Trophoblast cell (in vitro differentiated cells and primary cell): ENCODE results near the gene INPP4A.

Experiments used
- DNase-seq, 2 donors: peaks; one replicate each; pipeline ENCODE4 v3.0.0-alpha.2; 2016
- H2AFZ ChIP-seq: 2 replicates; pipeline ENCODE4 v1.6.1; 2013; ENCODE audit warnings: low read length, moderate library complexity, mild to moderate bottlenecking; ENCODE audit not compliant: insufficient read depth, poor library complexity
- H2AK5ac ChIP-seq: 2 replicates; pipeline ENCODE4 v1.6.1; 2013; ENCODE audit warnings: mild to moderate bottlenecking, low read length
- H2BK120ac ChIP-seq: 2 replicates; pipeline ENCODE4 v1.6.1; 2013; ENCODE audit warnings: low read length, mild to moderate bottlenecking, moderate library complexity; ENCODE audit not compliant: insufficient read depth, poor library complexity
- H2BK12ac ChIP-seq: 2 replicates; pipeline ENCODE4 v1.6.1; 2013; ENCODE audit warnings: mild to moderate bottlenecking, low read length, moderate library complexity
- H2BK5ac ChIP-seq: 2 replicates; pipeline ENCODE4 v1.6.1; 2013; ENCODE audit warnings: low read length, low read depth, moderate library complexity, mild to moderate bottlenecking; ENCODE audit not compliant: poor library complexity
- H3K14ac ChIP-seq: 2 replicates; pipeline ENCODE4 v1.6.1; 2013; ENCODE audit warnings: mild to moderate bottlenecking, low read length
- H3K18ac ChIP-seq: 2 replicates; pipeline ENCODE4 v1.6.1; 2013; ENCODE audit warnings: mild to moderate bottlenecking, low read length
- H3K23ac ChIP-seq: 2 replicates; pipeline ENCODE4 v1.6.1; 2013; ENCODE audit warnings: low read length
- H3K27ac ChIP-seq: 2 replicates; pipeline ENCODE4 v1.5.1; 2013; ENCODE audit warnings: low read depth, mild to moderate bottlenecking, inconsistent platforms, low read length, moderate library complexity
- H3K27me3 ChIP-seq: 2 replicates; pipeline ENCODE4 v1.6.1; 2013; ENCODE audit warnings: inconsistent platforms, mild to moderate bottlenecking, low read length, moderate library complexity; ENCODE audit not compliant: insufficient read depth
- H3K36me3 ChIP-seq, 2 experiments: 1 replicate in 1 of 2; 2 replicates in 1 of 2; pipeline ENCODE4 v1.6.1; 2013; ENCODE audit warnings: low read length in 2 of 2, mild to moderate bottlenecking in 2 of 2, moderate library complexity in 1 of 2; ENCODE audit not compliant: insufficient read depth in 2 of 2, control insufficient read depth in 1 of 2
- H3K4ac ChIP-seq: 2 replicates; pipeline ENCODE4 v1.6.1; 2013; ENCODE audit warnings: low read depth, mild to moderate bottlenecking, low read length, moderate library complexity
- H3K4me1 ChIP-seq, 2 experiments: 1 replicate in 1 of 2; 2 replicates in 1 of 2; pipeline ENCODE4 v1.6.1; 2013; ENCODE audit warnings: low read length in 2 of 2, mild to moderate bottlenecking in 2 of 2, moderate library complexity in 1 of 2; ENCODE audit not compliant: insufficient read depth in 2 of 2, control insufficient read depth in 1 of 2
- H3K4me2 ChIP-seq: 2 replicates; pipeline ENCODE4 v1.6.1; 2013; ENCODE audit warnings: inconsistent platforms, mild to moderate bottlenecking, low read length, moderate library complexity
- H3K4me3 ChIP-seq: 2 replicates; pipeline ENCODE4 v1.5.1; 2013; ENCODE audit warnings: mild to moderate bottlenecking, low read depth, low read length, inconsistent platforms
- H3K79me1 ChIP-seq: one replicate; pipeline ENCODE4 v1.6.1; 2013; ENCODE audit warnings: low read length
- H3K79me2 ChIP-seq: 2 replicates; pipeline ENCODE4 v1.6.1; 2013; ENCODE audit warnings: low read length, mild to moderate bottlenecking; ENCODE audit not compliant: control insufficient read depth, insufficient read depth, poor library complexity
- H3K9ac ChIP-seq: 2 replicates; pipeline ENCODE4 v1.6.1; 2013; ENCODE audit warnings: mild to moderate bottlenecking, low read length
- H3K9me3 ChIP-seq: 2 replicates; pipeline ENCODE4 v1.6.1; 2013; ENCODE audit warnings: low read depth, mild to moderate bottlenecking, control low read depth, inconsistent platforms, low read length; ENCODE audit not compliant: insufficient read depth
- H4K12ac ChIP-seq: 2 replicates; pipeline ENCODE4 v1.6.1; 2013; ENCODE audit warnings: low read depth, mild to moderate bottlenecking, low read length, moderate library complexity
- H4K8ac ChIP-seq: 2 replicates; pipeline ENCODE4 v1.6.1; 2013; ENCODE audit warnings: low read depth, mild to moderate bottlenecking, low read length, moderate library complexity
- H4K91ac ChIP-seq: one replicate; pipeline ENCODE4 v1.6.1; 2013; ENCODE audit warnings: low read depth, mild to moderate bottlenecking, low read length, moderate library complexity
- WGBS: extraction: QIAGEN DNeasy Blood & Tissue Kit; methylation state at CpG from one replicate; pipeline ENCODE4 v1.1.7; 2013; ENCODE audit warnings: missing lambda C conversion rate; ENCODE audit not compliant: insufficient read length, insufficient coverage; ENCODE audit errors: extremely low coverage; 5-methylcytosine and 5-hydroxymethylcytosine counted together

The INPP4A gene

DNA sequence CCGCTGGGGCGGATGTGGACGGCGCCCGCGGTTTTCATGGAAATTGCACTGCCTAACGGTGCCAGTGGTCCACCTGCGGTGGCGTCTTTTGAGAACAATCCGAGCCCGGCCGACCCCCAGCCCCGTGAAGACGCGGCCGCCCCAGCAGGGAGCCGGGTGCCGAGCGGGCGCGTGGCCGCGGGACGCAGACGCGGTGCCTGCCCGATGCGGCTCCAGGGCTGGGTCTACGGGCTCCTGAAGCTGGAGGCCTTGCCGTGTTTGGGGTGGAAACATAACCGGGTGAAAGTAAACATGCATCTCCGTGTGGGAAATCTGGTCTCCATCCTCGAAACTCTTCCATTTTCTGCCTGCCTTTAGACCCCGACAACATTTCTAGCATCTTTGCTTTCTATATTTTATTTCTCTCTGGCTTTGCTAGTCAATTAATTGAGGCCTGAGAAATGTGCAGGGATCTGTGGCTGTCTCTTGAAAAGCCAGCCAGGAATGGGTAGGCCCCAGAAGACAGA, 572 bp downstream of the INPP4A start:
- peaks cover 7% of the 10 kb centered on the region for H3K79me1 ChIP-seq
- peak overlapping the region; percentile 85 for H3K4me3 ChIP-seq
- peak overlapping the region; percentile 66 for H3K18ac ChIP-seq
- peak in 1 of 2 donors; percentile 39 for DNase-seq
- H3K79me2 ChIP-seq: peaks cover 11% of the 10 kb centered on the region
- no peak overlapping the region for H2BK5ac ChIP-seq
- peak overlapping the region; percentile 71 for H4K91ac ChIP-seq
- peak overlapping the region; percentile 84 for H3K9ac ChIP-seq
- H4K12ac ChIP-seq: peak overlapping the region; percentile 70
- no peaks in the 10 kb centered on the region for H3K36me3 ChIP-seq
- H3K9me3 ChIP-seq: no peaks in the 10 kb centered on the region
- peak overlapping the region; percentile 87 for H3K14ac ChIP-seq
- H3K27me3 ChIP-seq: no peaks in the 10 kb centered on the region
- peaks cover 4 to 8% of the 10 kb centered on the region in 2 experiments for H3K4me1 ChIP-seq
- no CpG with 5 or more reads among the region's 34 CpGs for WGBS
- no peak overlapping the region for H2BK12ac ChIP-seq
- H4K8ac ChIP-seq: peak overlapping the region; percentile 83
- no peak overlapping the region for H3K23ac ChIP-seq
- no peak overlapping the region for H2AK5ac ChIP-seq
- peak overlapping the region; percentile 59 for H3K27ac ChIP-seq
- H2AFZ ChIP-seq: peak overlapping the region; percentile 86
- peak overlapping the region; percentile 76 for H3K4ac ChIP-seq
- H3K4me2 ChIP-seq: peak overlapping the region; percentile 92
- H2BK120ac ChIP-seq: peak overlapping the region; percentile 68

DNA sequence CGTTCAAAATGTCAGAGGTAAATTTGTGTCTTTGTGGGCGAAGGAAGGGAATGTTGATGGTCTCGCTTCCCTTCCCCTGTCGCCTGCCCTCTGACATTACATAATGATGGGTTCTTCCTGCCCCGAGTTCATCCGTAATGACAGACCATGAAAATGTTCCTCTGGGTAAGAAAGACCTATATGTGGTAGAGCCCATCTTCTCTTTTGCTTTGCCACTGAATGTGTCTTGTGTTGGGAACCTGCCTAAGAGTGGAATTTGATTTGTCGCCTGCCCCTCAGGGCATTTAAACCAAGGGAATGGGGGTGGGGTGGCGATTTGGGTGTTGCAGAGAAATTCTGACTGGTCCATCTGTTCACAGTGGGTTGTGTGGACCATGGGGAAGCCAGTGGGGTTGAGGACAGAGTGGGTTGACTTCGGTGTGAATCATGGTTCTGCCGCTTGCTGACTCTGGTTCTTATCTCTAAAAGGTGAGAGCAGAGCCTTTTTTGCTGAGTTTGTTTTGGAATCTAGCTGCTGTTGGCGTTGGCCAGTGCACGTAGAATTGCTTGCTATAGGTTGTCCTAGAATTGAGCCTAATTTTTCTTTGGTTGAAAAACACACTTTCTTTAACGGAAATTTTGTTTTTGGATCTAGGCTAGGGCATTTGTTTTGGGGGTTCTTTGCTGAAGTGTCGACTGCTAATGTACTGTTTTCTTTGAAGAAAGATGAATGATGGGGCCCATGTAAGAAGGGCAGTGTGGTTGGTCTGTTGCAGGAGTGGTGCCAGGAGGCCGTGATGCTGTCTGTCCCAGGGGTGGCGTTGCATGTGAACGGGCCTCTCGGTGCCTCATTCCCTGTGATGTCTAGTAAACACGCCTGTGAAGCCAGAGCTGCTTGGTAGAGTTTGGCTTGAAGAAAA, 1.3 kb downstream of the INPP4A start:
- no peak overlapping the region for H3K23ac ChIP-seq
- peak overlapping the region; percentile 56 for H3K18ac ChIP-seq
- H2BK12ac ChIP-seq: no peak overlapping the region
- peak in 1 of 2 donors; percentile 22 for DNase-seq
- H3K79me2 ChIP-seq: peaks cover 11% of the 10 kb centered on the region
- no peak overlapping the region for H2AFZ ChIP-seq
- no peak overlapping the region for H3K27ac ChIP-seq
- H3K27me3 ChIP-seq: no peaks in the 10 kb centered on the region
- H4K8ac ChIP-seq: no peak overlapping the region
- peak overlapping the region; percentile 92 for H3K4me2 ChIP-seq
- no peak overlapping the region for H2BK5ac ChIP-seq
- H3K14ac ChIP-seq: peak overlapping the region; percentile 38
- peak overlapping the region; percentile 78 for H3K4ac ChIP-seq
- peak overlapping the region; percentile 46 for H2BK120ac ChIP-seq
- H4K91ac ChIP-seq: no peak overlapping the region
- H4K12ac ChIP-seq: no peak overlapping the region
- H3K36me3 ChIP-seq: no peaks in the 10 kb centered on the region
- peaks cover 7% of the 10 kb centered on the region for H3K79me1 ChIP-seq
- peak overlapping the region; percentile 85 for H3K4me3 ChIP-seq
- H3K4me1 ChIP-seq: peaks cover 4 to 8% of the 10 kb centered on the region in 2 experiments
- H3K9me3 ChIP-seq: no peaks in the 10 kb centered on the region
- peak overlapping the region; percentile 24 for H2AK5ac ChIP-seq
- no peak overlapping the region for H3K9ac ChIP-seq
- no CpG with 5 or more reads among the region's 19 CpGs for WGBS

DNA sequence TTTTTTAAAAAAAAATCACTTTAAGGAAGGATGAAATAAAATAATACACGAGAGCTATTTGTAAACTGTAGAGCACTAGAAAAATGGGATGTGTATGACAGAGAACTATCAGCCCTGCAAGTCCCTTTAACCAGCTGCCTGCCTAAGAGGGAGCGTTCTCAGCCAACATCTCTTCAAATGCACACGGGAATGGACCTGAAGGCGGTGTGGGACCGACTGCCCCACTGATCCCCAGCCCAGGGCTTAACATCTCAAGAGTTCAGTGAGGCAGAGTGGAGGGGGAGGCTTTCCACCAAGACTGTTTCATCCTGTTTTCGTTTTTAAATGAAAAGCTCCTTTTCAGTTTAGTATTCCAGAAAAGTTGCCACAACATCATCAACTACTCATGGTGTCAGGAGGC, 2.2 kb downstream of the INPP4A start:
- no CpG with 5 or more reads among the region's 6 CpGs for WGBS
- Histone ChIP-seq H2BK120ac (no peak overlapping the region), H3K4me3 (no peak overlapping the region), H3K23ac (no peak overlapping the region), H4K8ac (no peak overlapping the region), H3K4me2 (no peak overlapping the region), H4K12ac (no peak overlapping the region), H3K27me3 (no peaks in the 10 kb centered on the region), H3K4me1 (peaks cover 4 to 8% of the 10 kb centered on the region in 2 experiments), H2BK12ac (no peak overlapping the region), H3K9ac (no peak overlapping the region), H3K36me3 (no peaks in the 10 kb centered on the region), H4K91ac (no peak overlapping the region), H2BK5ac (no peak overlapping the region), H3K9me3 (no peaks in the 10 kb centered on the region), H2AFZ (no peak overlapping the region), H3K14ac (no peak overlapping the region), H2AK5ac (no peak overlapping the region), H3K79me2 (peaks cover 11% of the 10 kb centered on the region), H3K18ac (no peak overlapping the region), H3K79me1 (peaks cover 7% of the 10 kb centered on the region), H3K4ac (peak overlapping the region; percentile 1), H3K27ac (no peak overlapping the region)
- no peak for DNase-seq

DNA sequence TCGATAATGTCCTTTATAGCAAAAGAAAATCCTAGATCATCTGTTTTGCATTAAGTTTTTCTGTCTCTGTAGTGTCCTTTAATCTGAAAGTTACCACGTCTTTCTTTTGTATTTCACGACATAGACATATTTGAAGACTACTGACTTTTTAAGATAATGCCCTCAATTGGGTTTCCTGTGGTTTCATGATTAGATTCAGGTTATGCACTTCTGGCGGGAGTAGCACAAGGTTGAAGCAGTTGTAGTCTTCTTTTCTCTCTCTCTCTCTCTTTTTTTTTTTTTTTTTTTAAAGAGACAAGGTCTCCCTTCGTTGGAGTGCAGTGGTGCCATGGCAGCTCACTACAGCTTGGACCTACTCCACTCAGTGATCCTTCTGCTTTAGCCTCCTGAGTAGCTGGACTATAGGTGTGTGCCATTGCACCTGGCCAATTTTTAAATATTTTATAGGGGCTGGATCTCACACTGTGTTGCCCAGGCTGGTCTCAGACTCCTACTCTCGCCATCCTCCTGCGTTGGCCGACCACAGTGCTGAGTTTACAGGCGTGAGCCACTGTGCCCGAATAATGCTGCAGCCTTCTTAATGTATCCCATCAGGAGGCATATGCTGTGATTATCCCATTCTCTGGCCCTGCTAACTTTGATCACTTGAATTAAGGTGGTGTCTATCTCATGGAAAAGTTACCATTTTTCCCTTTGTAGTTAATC, 3.9 kb downstream of the INPP4A start:
- DNase-seq: no peak
- H3K14ac ChIP-seq: no peak overlapping the region
- no peak overlapping the region for H2BK120ac ChIP-seq
- no peak overlapping the region for H2BK12ac ChIP-seq
- no peak overlapping the region for H2AK5ac ChIP-seq
- no peaks in the 10 kb centered on the region for H3K36me3 ChIP-seq
- no peak overlapping the region for H4K91ac ChIP-seq
- peaks cover 7% of the 10 kb centered on the region for H3K79me1 ChIP-seq
- no peak overlapping the region for H4K8ac ChIP-seq
- no peak overlapping the region for H2BK5ac ChIP-seq
- no peak overlapping the region for H2AFZ ChIP-seq
- no peak overlapping the region for H4K12ac ChIP-seq
- no peak overlapping the region for H3K4ac ChIP-seq
- no peak overlapping the region for H3K4me3 ChIP-seq
- H3K23ac ChIP-seq: no peak overlapping the region
- peaks cover 11% of the 10 kb centered on the region for H3K79me2 ChIP-seq
- no peak overlapping the region for H3K9ac ChIP-seq
- H3K4me2 ChIP-seq: no peak overlapping the region
- H3K4me1 ChIP-seq: peaks cover 4 to 8% of the 10 kb centered on the region in 2 experiments
- H3K18ac ChIP-seq: no peak overlapping the region
- no CpG with 5 or more reads among the region's 10 CpGs for WGBS
- H3K27me3 ChIP-seq: no peaks in the 10 kb centered on the region
- no peak overlapping the region for H3K27ac ChIP-seq
- H3K9me3 ChIP-seq: no peaks in the 10 kb centered on the region
